Body of pancreas (tissue), 4 donors: ENCODE measurements around the gene NPIPB4.
"Not testable (repeated sequence)": the region's sequence is repeated elsewhere in the genome, so short reads cannot be mapped to it uniquely, and the experiment has no call there.

Experiments used
- CTCF ChIP-seq, 7 experiments: fragments of 450-650 bp in 4 of 7; fragments of 200-600 bp in 3 of 7; sonication (generic) in 3 of 7; IDR thresholded peaks; one replicate each; pipeline ENCODE4 v1.5.1; 2016 to 2019; ENCODE audit warnings: antibody characterized with exemption in 7 of 7
- POLR2A ChIP-seq, 3 donors: fragments of 450-650 bp; IDR thresholded peaks; one replicate each; pipeline ENCODE4 v1.6.1; 2016; ENCODE audit warnings: antibody characterized with exemption in 3 of 3, mild to moderate bottlenecking in 2 of 3

- not testable (repeated sequence) for TF ChIP-seq POLR2A, CTCF (IDR thresholded peaks at IDR 0.05)
Measured at GRCh38 chr16:21881988-21882387, 24.4 kb upstream of the NPIPB4 start.
